ENCODE measurements around the gene BMF.
"Not testable (repeated sequence)": the region's sequence is repeated elsewhere in the genome, so short reads cannot be mapped to it uniquely, and the experiment has no call there.

Gene BMF

GRCh38 chr15:40128766-40129660 is 20.3 kb upstream of the BMF start:
- DNase-seq (ENCODE audit: low spot score) = no peak

- DNase-seq (ENCODE audit: low spot score) = no peak
Measured at GRCh38 chr15:40125950-40126349, 17.3 kb upstream of the BMF start.

DNA sequence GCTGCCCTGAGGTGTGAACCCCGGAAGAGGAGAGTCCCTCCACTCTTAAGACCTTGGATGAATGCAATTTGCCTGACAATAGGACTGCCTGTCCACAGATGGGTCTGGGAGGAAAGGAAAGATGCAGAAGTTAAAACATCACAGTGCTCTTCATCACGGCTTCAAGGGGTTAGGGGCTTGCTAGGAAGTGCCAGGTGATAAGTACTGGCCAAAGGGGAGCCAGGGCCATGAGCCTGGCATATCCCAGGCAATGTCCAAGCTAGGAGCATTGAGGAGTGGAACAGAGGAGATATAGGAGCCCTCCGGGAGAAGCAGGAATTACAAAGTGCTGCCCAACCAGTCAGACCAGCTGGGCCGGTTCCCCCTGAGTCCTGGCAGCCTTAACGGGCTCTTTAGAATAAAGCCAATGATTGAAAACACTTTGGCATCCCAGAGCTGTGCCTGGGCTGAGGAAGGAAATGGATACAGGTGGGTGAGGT is 16.2 kb upstream of the BMF start:
- not testable (repeated sequence) for DNase-seq (ENCODE audit: low spot score)

DNA sequence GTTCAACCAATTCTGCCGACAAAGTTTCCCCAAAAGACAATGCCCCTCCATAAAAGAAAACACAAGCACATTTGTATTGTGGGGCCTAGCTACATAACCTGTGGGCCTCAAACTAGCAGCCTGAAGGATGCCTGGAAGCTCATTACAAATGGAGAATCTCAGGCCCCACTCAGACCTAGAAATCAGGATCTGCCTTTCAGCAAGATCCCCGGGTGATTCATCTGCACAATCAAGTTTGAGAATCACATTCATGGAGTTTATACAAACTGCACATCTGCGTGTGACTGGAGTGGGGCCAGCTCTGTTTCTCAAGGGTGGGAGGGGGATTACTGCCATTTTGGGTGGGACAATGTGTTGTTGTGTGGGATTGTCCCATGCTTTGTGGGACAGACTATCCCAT is 15.7 kb upstream of the BMF start:
- not testable (repeated sequence) for DNase-seq (ENCODE audit: low spot score)

DNA sequence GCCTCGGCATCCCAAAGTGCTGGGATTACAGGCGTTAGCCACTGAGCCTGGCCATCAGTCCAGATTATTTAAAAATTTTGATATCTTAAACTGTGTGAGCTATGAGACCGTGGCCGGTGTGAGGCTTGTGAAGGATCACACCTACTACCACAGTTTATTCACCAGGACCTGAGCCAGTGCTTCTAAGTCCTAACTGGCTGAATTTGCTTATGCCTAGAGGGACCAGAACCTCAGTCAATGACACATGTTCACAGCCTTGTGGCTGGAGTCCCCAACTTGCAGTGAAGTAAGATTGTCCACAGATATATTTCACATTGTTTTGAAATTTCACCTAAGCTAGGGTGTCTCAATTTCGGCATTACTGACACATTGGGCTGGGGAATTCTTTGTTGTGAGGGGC is 15.2 kb upstream of the BMF start:
- not testable (repeated sequence) for DNase-seq (ENCODE audit: low spot score)

- DNase-seq (ENCODE audit: low spot score) = not testable (repeated sequence)
Measured at GRCh38 chr15:40122989-40123388, 14.3 kb upstream of the BMF start.

DNA sequence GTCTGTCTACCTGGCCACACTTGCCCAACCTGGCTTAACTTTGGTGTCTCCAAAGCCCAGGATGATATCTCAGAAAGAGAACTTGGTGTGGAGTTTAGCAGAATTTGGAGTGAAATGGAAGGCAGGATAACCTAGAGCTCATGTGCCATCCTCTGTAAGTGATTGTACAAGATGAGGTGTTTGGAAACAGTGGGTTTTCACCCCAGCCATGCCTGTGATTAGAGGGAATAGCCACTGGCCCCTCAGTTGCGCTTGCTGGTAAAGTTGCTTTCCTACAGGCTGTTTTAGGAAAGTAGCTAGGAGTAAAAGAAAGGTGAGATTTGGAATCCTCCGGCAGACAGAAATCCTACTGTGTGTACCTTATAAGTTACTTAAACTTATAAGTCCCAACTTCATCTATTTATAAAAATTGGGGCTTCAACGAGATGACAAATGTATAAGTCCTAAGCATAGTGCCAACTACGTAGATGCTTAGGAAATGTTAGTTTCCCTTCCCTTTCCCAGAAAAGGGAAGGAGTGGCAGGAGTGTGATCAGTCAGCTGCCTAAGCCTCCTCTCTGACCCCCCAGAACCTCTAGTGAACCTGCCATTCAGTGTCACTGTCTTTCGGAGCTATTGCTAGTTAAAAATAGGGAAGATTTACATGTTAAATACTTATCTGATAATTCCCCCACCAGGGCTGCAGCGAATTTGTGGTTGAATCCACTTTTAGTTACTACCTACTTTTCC is 13.4 kb upstream of the BMF start:
- DNase-seq (ENCODE audit: low spot score) = no peak

DNA sequence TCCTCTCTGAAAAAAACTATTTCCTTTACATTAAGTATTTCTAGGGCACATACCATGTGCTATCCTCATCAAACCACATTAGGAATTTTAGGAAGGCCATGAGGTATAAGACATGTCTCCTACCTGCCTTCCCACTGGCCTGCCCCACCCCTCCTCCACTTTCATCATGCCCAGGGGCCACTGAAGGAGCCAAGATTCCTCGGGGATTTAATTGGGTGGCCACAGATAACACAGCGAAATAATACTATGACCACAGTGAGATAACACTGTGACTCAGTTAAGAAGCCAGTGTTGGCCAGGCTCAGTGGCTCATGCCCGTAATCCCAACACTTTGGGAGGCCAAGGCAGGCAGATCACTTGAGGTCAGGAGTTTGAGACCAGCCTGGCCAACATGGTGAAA is 9.8 kb upstream of the BMF start:
- no peak for DNase-seq (ENCODE audit: low spot score)

- no peak for DNase-seq (ENCODE audit: low spot score)
Measured at GRCh38 chr15:40115670-40116093, 7.0 kb upstream of the BMF start.

DNA sequence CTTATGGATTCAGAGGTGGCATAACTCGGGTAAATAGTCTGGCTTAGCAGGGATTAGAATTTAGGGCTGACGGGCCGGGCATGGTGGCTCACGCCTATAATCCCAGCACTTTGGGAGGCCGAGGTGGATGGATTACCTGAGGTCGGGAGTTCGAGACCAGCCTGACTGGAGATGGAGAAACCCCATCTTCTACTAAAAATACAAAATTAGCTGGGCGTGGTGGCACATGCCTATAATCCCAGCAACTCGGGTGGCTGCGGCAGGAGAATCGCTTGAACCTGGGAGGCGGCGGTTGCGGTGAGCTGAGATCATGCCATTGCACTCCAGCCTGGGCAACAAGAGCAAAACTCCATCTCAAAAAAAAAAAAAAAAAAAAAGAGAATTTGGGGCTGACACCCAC is 6.4 kb upstream of the BMF start:
- DNase-seq (ENCODE audit: low spot score) = not testable (repeated sequence)

GRCh38 chr15:40114218-40114617 is 5.5 kb upstream of the BMF start:
- DNase-seq (ENCODE audit: low spot score) = no peak

- no peak for DNase-seq (ENCODE audit: low spot score)
Measured at GRCh38 chr15:40112789-40113188, 4.1 kb upstream of the BMF start.

DNA sequence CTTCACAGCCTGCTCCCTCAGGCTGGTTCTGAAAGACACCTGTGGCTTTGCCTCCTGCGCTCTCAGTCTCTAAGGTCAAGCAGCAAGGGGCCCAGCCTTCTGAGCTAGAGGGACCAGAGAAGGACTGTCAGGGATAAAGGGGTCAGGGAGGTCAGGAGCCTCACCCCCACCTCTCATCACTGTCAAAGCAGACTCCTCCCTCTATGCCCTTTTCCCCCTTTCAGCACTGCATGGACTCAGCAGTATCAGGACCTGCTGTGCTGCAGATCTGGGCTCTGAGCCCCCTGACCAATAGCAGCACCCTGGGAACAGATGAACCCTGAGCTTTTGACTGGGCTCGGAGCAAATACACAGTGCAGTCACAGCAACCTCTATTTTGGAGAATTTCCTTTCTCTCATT is 3.2 kb upstream of the BMF start:
- no peak for DNase-seq (ENCODE audit: low spot score)

DNA sequence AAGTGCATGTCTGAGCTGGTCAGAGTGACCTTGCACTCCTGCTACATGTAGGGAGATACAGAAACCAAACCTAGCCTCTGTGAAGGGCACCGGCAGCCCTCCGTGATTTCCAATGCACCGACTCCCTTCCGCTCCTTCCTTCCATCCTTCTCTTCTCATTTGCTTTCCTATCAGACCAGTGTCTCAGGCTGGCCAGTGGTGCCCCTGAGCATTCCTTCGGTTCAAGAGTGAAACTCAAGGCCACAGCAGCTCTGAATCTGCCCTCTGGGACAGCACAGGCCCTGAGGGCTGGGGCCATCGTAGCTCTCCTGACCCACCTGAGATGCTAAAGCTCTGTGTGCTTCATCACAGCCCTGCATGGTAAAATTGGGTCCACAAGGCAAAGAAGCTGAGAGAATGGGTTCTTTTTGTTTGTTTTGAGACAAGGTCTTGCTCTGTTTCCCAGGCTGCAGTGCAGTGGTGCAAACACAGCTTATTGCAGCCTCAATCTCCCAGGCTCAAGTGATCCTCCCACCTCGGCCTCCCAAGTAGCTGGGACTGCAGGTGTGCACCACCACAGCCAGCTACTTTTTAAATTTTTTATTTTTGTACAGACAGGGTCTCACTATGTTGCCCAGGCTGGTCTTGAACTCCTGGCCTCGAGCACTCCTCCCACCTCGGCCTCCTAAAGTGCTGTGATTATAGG is 2.3 kb upstream of the BMF start:
- DNase-seq (ENCODE audit: low spot score) = no peak

DNA sequence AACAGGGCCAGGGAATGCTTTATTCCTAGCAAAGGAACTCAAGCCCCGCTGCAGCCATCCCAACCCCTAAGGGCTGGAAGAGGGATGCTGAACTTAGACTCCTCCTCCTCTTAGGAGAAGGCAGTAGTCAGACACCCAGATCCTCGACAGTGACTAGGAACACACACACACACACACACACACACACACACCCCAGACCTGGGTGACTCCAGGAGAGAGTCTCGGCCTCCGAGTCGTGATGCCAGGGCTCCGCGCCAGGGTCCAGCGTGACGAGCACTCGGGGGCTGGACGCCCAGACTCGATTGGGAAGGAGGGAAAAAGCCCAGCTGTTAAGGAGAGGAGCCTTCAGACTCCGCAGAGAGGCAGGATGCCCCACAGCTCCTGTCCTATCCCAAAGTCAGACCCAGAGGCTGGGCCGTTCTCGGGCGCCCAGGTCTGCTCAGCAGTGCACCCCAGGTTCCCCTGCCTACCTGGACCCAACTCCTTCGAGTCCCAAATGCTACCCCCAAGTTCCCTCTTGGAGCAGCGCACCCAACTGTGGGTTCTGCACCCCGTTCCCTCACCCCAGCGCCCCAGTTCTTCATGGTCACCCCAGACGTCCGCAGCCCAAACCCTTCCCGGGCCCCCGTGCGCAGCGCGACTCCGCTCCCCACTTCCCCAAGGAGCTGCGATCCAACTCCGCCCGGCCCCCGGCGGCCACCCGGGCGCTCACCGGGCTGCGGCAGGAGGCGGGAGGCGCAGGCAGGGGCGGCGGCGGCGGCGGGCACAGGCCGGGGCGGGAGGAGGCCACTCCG is 421 bp downstream of the BMF start:
- DNase-seq (ENCODE audit: low spot score) = peak; percentile 61

DNA sequence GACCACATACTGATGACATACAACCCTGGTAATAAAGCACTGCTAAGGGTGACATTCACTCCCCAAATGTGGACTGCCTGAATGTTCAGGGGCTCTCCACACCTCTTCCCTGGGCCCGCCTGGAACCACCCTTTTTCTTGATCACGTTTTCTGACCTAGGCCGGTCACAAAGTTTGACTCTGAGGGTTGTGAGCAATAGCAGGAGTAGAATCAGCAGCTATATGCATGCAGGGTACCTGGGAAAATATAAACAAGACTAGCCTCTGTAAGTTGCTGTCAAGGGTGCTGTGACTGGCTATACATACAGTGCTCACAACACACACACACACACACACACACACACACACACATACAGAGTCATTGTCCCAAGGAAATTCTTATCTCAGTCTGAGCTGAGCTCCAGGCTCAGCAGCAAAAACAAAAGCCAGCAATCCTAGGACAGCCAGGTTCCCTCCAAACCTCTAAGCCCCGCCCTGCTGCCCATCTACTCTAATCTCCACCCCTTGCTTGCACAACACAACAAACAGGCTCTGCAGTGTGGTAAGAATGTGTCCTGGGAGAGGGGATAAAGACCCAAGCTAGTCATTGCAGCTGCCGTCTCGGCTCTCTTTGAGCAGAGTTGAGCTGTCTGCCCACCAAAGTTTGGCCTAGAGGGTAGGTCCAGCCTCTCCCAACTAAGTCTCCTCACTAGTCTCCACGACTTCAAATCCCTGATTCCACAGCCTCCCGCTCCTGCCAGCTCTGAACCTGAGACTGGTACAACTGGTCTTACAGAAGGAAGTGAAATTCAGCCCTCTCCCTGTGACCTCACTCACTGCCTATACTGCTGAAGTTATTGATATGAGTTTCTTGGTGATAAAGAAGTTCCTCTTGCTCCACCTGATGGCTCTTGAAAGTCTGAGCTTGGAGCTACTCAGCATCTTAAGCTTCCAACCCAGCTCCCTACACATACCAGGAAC is 2.2 kb downstream of the BMF start:
- DNase-seq (ENCODE audit: low spot score) = peak; percentile 53

DNA sequence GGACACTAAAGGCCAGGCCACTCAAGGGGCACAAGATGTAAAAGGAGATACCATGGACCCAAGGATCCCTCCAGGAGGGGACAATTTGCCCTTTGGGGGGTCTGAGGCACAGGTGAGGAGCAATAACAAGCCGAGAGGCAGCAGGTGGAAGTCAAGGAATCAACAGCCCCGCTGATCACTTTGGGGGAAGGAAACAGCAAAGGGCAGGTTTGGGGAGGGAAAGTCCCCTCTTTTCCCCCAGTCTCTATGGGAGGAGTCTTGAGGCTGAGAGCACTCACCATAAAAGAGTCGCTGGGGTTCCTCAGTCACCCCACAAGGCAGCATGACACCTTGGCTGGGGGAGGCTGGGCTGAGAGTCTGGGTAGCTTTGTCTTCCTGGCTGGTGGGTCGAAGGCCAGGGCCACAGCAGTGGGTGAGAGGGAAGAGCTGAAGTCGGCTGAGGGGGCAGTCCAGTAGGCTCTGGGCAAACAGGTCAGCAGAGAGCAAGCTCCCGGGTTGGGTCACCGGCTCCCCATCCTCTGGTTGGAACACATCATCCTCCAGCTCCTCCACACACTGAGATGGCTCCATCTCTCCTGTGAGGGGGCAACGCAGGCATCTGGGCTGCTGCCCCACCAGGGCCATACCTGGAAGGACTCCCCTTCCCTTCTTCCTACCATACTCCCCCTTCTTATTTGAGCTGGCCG is 3.0 kb downstream of the BMF start:
- no peak for DNase-seq (ENCODE audit: low spot score)

DNA sequence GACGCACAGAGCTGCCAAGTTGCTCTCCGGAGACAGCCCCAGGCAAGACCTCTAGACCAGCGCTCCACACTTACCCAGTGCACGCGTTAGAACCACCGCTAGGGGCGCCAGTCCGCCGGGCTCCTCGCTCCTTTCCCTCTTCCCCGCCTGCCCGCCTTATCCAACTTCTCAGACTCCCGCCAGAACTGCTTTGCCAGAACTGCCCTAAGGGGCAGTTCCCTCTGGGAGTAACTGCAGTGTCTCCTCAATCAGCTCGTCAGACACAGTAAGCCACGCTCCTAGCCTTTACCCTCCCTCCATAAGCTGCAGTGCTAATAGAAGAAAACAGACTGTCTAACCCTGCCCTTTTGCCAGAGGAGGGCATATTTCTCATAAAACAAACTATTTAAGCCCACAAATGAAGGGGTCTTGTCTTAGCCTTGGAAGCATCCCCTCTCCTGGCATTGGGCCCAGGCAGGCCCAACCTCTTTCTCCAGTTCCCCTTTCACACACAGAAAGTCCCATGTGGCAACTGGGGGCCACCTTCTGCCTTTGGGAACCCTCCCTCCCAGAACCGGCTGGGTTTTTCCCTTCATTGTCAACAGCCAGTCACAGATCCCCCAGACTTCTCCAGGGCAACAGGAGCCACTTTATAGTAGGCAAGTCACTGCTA is 3.7 kb downstream of the BMF start:
- peak; percentile 89 for DNase-seq (ENCODE audit: low spot score)

- no peak for DNase-seq (ENCODE audit: low spot score)
Measured at GRCh38 chr15:40104296-40104864, 4.3 kb downstream of the BMF start.

Measured in GM03348 (cell line).